Stimulated activated CD8-positive, alpha-beta memory T cell treated with anti-CD3 and anti-CD28 coated beads, Interleukin-4, amount 100 ng/mL, for 48 hours (primary cell): ENCODE data around the gene C15orf39.
A peak's percentile ranks its signal among the peaks of the same experiment; 100 is the strongest.
"Not testable (repeated sequence)": the region's sequence is repeated elsewhere in the genome, so short reads cannot be mapped to it uniquely, and the experiment has no call there.

Source experiments
- DNase-seq: peaks from one replicate; pipeline ENCODE4 v3.0.0-alpha.2; 2020

C15orf39 gene

DNA sequence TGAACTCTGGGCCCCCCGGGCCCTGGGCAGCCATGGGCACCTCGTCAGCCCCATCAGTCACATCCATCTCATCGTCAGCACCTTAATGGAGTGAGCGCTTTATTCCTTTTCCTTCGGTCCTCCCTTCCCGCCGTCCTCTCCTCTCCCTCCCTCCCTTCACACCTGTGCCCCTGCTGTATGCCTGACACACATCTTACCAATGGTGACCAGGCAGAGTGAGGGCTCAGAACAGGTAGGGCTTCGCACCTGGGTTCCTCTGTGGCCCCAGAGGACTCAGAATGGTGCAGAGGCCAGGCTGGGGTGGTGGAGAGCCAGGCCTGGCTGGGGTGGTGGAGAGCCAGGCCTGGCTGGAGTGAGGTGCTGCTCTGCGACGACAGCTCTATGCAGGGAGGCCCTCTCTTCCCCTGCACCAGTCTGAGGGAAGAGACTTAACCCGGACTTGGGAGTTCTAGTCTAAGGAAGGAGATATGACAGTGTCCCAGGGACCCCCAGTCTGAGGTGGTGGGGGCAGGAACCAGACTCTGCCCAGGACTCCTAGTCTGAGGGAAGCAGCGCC, 11.6 kb downstream of the C15orf39 start:
- no peak for DNase-seq

- DNase-seq = no peak
Measured at GRCh38 chr15:75213768-75214221, 12.1 kb downstream of the C15orf39 start.

GRCh38 chr15:75214293-75215096, 12.8 kb downstream of the C15orf39 start:
- no peak for DNase-seq

DNA sequence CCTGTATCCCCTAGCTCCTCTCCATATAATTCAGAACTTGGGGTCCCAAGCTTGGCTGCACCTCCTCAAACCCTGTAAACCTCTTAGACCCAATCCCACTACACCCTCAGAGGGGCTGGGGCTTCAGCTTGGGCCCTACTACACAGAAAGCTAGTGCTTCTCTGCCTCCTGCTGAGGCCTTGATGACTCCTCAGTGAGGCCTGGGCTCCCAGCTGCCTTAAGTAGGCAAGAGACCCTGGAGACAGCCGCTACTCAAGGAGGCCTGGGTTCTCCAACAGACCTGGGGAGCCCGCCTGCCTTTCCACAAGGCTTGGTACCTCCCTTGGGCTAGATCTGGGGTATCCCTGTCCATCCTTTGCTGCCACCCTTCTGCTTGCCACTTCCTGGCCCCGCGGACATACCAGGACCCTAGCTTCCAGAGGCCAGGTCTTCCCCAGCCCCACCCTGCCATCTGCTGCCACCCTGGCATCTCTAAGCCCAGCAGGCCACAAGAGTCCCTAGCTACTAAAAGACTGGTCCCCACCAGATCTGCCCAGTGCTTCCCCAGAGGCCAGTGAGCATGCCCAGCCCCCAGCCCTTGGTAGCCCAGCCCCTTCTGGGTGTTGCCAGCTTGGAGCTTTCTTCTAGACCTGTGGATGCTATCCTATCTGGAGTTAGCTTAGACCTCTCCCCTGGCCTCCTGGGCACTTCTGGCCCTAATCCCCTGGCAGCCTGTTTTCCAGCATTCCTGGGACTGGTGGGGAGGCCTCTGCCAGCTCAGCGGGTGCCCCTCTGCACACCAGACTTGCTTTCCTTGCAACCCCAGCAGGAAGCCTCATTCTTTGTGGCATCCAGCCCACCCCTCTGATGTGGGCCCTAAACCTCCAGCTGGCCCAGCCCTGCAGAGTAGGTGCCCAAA, 13.7 kb downstream of the C15orf39 start:
- DNase-seq = peak; percentile 29

DNA sequence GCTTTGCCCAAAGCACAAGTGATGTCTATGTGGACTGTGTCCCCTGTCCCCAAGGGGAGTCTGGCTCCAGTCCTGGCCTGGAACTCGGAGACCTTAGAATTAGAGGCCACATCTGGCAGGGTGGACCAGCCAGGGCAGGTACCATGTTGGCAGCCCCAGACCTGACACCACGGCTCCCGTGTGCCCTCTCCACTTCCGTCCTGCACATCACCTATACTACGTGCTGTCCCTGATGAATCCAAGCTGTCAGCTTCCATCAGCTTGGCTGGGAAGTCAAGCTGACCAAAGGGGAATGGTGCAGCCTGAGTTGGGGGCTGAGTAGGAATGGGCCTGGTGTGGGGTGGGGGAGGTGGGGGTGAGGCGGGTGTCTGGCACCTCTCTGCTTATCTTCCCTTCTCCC, 15.3 kb downstream of the C15orf39 start:
- no peak for DNase-seq

DNA sequence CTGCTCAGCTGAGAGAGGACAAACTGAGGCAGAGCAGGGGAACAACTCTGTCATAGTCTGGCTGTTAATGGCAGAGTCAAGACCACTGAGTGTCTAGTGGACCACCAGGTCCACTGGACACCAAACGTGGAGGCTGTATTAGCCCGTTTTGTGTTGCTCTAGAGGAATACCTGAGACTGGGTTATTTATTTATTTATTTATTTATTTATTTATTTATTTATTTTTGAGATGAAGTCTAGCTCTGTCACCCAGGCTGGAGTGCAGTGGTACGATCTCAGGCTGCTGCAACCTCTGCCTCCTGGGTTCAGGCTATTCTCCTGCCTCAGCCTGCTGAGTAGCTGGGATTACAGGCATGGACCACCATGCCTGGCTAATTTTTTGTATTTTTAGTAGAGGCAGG, 15.9 kb downstream of the C15orf39 start:
- DNase-seq = not testable (repeated sequence)

DNA sequence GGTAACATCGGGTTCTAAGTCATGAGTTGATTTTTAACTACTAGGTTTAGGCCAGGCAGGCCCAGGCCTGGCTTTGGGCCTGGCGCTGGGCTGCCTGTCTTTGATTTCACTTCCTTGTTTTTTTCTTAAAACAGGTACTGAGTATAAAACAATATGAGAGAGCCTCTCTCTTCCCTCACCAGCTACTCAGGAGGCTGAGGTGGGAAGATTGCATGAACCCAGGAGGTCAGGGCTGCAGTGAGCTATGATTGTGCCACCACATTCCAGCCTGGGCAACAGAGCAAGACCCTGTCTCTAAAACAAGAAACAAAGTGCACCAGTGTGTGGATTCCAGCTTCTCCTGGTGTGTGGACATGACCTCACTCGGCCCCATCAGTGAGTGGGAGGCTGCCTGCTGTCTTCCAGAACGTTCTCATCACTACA, 17.8 kb downstream of the C15orf39 start:
- not testable (repeated sequence) for DNase-seq

DNA sequence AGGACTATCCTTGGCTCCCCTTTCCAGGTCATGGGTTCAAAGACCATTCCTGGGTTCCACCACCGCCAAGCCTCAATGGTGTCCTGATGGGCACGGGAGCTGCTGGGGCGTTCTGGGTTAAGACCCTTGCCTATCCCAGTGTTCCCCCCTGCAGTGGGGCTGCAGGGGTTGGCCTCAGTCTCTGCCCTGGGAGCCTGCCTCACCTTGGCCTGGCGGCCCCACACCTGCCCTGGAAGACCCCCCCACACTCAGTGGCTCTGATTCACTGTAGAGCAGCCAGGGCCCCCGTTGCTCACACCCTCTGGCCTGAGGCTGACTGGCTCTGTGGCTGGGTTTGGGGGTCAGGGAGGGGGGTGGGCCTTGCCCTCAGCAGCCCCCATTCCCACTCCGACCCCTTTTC, 22.0 kb downstream of the C15orf39 start:
- DNase-seq = no peak

DNA sequence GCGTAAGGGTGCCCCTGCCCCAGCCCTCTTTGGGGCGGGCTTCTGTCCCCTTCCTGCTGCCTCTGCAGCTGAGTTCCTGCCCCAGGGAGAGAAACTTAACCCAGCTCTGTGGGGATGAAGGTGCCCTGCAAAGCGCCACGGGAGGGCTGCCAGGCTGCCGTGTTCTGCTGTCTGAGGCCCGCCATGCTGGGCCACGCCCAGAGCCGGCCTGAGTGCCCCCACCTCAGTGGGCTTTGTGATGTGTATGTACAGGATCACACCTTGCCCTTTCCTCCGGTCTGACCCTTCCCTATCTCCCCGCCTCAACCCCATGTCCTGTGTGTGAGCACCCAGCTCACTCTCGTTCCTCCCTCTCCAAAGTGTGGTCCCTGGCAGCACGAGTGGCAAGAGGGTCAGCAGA, 22.6 kb downstream of the C15orf39 start:
- DNase-seq = no peak

DNA sequence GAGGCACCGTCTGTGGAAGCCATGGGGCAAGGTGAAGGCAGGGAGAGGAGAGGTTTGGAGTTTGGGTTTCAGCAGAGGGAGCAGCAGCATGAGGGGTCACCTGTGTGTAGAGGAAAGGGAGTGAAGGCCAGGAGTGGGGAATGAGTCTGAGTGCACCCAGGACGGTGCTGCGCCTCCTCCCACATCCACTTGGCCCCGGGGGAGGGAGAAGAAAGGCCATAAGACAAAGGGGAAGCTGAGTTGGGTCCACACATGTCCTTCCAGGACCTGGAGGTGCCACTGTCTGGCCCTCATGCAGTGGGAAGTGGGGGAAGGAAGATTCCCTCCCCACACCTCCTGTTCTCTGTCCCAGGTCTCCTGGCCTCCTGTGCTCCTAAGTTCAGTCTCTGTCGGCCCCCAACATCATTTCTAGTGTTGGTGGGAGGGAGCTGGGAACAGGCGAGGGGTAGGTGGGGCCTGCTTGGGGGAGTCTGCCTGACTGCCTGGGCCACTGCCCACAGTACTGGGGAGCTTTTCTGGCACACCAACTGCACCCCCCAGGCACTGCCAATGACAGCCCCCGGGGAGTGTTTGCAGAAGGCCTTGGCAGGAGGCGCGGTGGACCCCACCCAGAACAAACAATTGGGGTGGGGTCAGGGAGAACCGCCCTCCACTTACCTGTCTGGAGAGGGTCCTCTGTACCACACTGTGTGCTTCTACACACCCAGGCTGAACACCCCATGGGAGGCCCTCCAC, 23.6 kb downstream of the C15orf39 start:
- not testable (repeated sequence) for DNase-seq

GRCh38 chr15:75225951-75226732, 24.5 kb downstream of the C15orf39 start:
- no peak for DNase-seq

- not testable (repeated sequence) for DNase-seq
Measured at GRCh38 chr15:75227112-75227511, 25.4 kb downstream of the C15orf39 start.

- DNase-seq = no peak
Measured at GRCh38 chr15:75227663-75228280, 26.1 kb downstream of the C15orf39 start.

DNA sequence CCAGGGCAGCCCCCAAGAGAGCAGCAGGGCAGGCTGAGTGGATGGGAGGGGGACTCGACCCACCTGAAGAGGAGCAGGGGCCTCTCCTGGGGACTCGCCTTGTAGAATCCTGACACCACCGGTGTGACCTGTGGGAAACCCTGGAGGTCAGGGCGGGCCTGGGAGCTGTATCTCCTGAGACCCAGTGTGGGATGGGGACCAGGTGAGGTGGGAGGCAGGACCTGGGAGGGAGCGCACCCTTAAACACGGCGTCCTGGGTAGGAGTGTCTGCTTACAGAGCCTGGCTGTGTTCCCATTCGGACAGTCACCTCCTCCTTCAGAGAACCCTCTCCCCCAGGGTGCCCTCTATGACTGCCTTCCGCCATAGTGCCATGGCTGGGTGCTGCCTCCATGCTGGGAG, 27.1 kb downstream of the C15orf39 start:
- DNase-seq = no peak

- DNase-seq = no peak
Measured at GRCh38 chr15:75229191-75230015, 27.7 kb downstream of the C15orf39 start.

- no peak for DNase-seq
Measured at GRCh38 chr15:75230016-75230343, 28.3 kb downstream of the C15orf39 start.

DNA sequence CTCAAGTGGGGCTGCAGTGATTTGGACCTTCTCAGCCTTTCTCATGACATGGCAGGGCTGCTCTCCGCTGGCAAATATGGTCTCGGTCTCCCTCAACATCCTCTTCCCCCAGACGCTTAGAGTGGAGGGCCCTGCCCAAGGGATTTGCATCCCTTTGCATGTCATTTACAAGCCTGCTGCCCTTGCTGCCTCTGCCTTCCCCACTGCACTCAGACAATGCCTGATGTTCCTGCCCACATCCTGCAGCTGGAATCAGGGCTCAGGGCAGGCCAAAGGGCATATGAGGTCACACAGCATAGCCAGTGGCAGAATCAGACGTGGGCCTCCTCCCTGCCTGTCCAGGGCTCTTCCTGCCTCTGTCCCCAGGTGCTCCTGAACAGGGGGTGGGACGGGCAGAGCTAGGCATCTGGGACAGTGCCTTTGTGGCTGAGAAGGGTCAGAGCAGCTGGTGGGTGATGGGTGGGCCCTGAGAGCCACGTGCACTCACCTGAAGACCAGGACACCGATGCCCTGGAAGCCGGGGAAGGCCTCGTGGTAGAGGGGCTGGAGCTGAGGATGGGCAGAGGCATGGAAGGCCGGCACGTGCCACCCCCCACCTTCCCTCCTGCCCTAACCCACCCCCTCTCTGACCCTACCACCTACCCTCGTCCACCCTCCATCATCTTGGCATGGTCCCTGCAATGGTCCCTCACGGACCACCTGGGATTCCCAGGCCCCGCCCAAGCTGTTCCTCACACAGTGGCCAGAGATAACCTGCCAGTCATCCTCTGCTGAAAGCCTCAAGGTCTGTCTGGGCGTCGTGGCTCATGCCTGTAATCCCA, 29.1 kb downstream of the C15orf39 start:
- DNase-seq = no peak

- DNase-seq = no peak
Measured at GRCh38 chr15:75231836-75232235, 30.2 kb downstream of the C15orf39 start.

DNA sequence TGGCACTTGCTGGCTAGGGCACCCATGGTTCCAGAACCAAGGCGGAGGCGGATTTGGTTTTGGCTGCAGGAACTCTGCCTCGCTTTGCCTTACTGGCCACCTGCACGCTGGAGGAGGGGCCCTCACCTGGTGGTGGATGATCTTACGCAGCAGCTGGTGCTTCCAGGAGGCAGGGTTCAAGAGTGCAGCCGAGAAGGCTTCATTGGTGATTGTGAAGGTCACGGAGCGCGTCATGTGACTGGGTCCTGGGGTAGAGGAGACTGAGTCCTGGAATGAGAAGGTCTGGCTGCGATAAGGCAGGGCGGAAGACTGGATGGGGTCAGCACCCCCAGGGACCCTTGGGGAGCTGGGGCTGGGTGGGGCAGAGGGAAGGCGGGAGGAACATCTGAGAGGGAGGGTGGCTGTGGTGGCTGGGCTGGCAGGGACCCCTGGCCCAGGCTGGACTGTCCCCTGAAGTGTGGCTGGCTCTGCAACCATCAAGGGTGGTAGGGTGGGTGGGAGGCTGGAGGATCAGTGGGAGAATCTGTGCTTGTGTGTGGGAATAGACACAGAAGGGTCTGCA, 30.7 kb downstream of the C15orf39 start:
- no peak for DNase-seq
